Fibroblast of lung (primary cell): ENCODE results near the gene MGAT4A.

Experiments used
- EZH2 ChIP-seq: IDR thresholded peaks from 2 replicates; pipeline ENCODE4 v1.5.1; 2012; ENCODE audit warnings: low read length, control low read depth, mild to moderate bottlenecking; ENCODE audit errors: missing control alignments
- TF ChIP-seq, protein P1 (sequence below), 2 donors: IDR thresholded peaks in 1 of 2; conservative IDR thresholded peaks in 1 of 2; 1 replicate in 1 of 2; 2 replicates in 1 of 2; pipeline ENCODE4 v1.5.1; 2011 to 2012; ENCODE audit warnings: low read length in 2 of 2, control low read depth in 1 of 2, inconsistent platforms in 1 of 2, low read depth in 1 of 2, mild to moderate bottlenecking in 1 of 2

DNA sequence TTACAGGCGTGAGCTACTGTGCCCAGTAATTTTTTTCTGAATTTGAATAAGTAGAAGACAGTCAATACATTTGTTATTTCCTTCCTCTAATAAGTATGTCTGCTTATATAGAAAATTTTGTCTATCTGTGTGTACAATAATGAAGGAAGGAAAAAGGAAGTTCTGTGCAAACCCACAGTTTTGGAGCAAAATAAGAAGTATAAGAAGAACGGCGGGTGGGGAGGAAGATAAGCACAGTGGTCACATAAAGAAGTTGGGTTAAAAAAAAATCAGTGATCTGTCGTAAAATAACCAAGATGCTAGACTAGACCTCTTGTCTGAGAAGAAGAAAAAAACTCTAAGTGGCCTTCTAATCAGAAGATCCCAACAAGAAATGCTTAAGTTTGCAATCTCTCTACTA is 20.2 kb downstream of the MGAT4A start:
- TF ChIP-seq, protein P1, sequence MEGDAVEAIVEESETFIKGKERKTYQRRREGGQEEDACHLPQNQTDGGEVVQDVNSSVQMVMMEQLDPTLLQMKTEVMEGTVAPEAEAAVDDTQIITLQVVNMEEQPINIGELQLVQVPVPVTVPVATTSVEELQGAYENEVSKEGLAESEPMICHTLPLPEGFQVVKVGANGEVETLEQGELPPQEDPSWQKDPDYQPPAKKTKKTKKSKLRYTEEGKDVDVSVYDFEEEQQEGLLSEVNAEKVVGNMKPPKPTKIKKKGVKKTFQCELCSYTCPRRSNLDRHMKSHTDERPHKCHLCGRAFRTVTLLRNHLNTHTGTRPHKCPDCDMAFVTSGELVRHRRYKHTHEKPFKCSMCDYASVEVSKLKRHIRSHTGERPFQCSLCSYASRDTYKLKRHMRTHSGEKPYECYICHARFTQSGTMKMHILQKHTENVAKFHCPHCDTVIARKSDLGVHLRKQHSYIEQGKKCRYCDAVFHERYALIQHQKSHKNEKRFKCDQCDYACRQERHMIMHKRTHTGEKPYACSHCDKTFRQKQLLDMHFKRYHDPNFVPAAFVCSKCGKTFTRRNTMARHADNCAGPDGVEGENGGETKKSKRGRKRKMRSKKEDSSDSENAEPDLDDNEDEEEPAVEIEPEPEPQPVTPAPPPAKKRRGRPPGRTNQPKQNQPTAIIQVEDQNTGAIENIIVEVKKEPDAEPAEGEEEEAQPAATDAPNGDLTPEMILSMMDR (conservative IDR thresholded peaks at IDR 0.05 in 1 of 2, IDR thresholded peaks at IDR 0.05 in 1 of 2; ENCODE audit: low read depth in 1 of 2, low read length in 2 of 2) = no peak
- TF ChIP-seq EZH2 = no peak
